Endothelial cell of umbilical vein (primary cell): ENCODE measurements around the gene CHCHD10. TPM values are rescaled to one million over a fixed set of nuclear protein-coding genes. Genes with fewer than 3 reads are reported as not detected.

ENCODE experiments used
- BruUV-seq: library from RNA; stranded (reverse); fragments of 400-500 nt; replicated peaks from 2 replicates; lab custom pipeline; 2021; lab: Mats Ljungman, UMichigan
- CTCF ChIA-PET: fragments of 300-600, 350-600 bp; sonication (Branson Sonifier 250); formaldehyde crosslinking; loops from one replicate; lab custom pipeline; 2021; ENCODE audit warnings: antibody characterized with exemption, inconsistent platforms; lab: Charles Lee
- POLR2A ChIA-PET: fragments of 300-600, 350-600 bp; sonication (Branson Sonifier 250); formaldehyde crosslinking; loops from one replicate; lab custom pipeline; 2021; ENCODE audit warnings: antibody characterized with exemption, inconsistent platforms; lab: Charles Lee
- DNase-seq: peaks from one replicate; pipeline ENCODE4 v3.0.0-alpha.2; 2011; ENCODE audit warnings: low read depth, low spot score
- FAIRE-seq: peaks from 2 replicates; lab custom pipeline; 2011; peaks lifted over from hg19 to GRCh38; lab: Jason Lieb, UNC
- H2AFZ ChIP-seq: 2 replicates; pipeline ENCODE4 v1.6.0; 2012; ENCODE audit warnings: low read depth, low read length, control low read depth, inconsistent platforms
- H3K27ac ChIP-seq: 2 replicates; pipeline ENCODE4 v1.5.1; 2011; ENCODE audit warnings: low read depth, mild to moderate bottlenecking, control low read depth, low read length, moderate library complexity; ENCODE audit not compliant: insufficient read depth
- H3K27me3 ChIP-seq, 2 experiments: 2 replicates each; pipeline versions ENCODE4 v1.6.0 to v1.6.1; 2011; ENCODE audit warnings: low read length in 2 of 2, mixed read lengths in 1 of 2; ENCODE audit not compliant: control insufficient read depth in 2 of 2, insufficient read depth in 2 of 2
- H3K36me3 ChIP-seq, 2 experiments: 2 replicates in 1 of 2; 3 replicates in 1 of 2; pipeline ENCODE4 v1.5.1; 2011; ENCODE audit warnings: low read length in 2 of 2, mild to moderate bottlenecking in 1 of 2, moderate library complexity in 1 of 2; ENCODE audit not compliant: control insufficient read depth in 2 of 2, insufficient read depth in 2 of 2; ENCODE audit errors: extremely low read depth in 1 of 2
- H3K4me1 ChIP-seq: 3 replicates; pipeline ENCODE4 v1.5.1; 2011; ENCODE audit warnings: mild to moderate bottlenecking, low read length; ENCODE audit not compliant: control insufficient read depth, insufficient read depth; ENCODE audit errors: extremely low read depth
- H3K4me2 ChIP-seq: 2 replicates; pipeline ENCODE4 v1.6.1; 2011; ENCODE audit warnings: low read length, control low read depth, mixed read lengths; ENCODE audit not compliant: insufficient read depth
- H3K4me3 ChIP-seq, 3 experiments: fragments of 200-600 bp in 1 of 3; sonication (generic), shearing (Covaris generic) in 1 of 3; replicated peaks in 1 of 3; 2 replicates each; pipeline ENCODE4 v1.5.1; 2011 to 2016; ENCODE audit warnings: control low read depth in 3 of 3, low read length in 3 of 3, mild to moderate bottlenecking in 2 of 3, inconsistent platforms in 1 of 3, low read depth in 1 of 3, moderate library complexity in 1 of 3; ENCODE audit not compliant: insufficient read depth in 1 of 3
- H3K79me2 ChIP-seq: 2 replicates; pipeline ENCODE4 v1.6.0; 2012; ENCODE audit warnings: low read length, inconsistent platforms; ENCODE audit not compliant: control insufficient read depth, insufficient read depth
- H3K9ac ChIP-seq: replicated peaks from 2 replicates; pipeline ENCODE3; 2011; ENCODE audit warnings: low read length, control low read depth; ENCODE audit not compliant: insufficient read depth; ENCODE audit errors: extremely low read depth
- H3K9me1 ChIP-seq: replicated peaks from 3 replicates; pipeline ENCODE4 v1.6.0; 2011; ENCODE audit warnings: mild to moderate bottlenecking, low read length; ENCODE audit not compliant: control insufficient read depth, insufficient read depth; ENCODE audit errors: extremely low read depth
- H3K9me3 ChIP-seq: replicated peaks from 2 replicates; pipeline ENCODE4 v1.5.1; 2012; ENCODE audit warnings: low read length, inconsistent platforms; ENCODE audit not compliant: control insufficient read depth, insufficient read depth
- H4K20me1 ChIP-seq: replicated peaks from 2 replicates; pipeline ENCODE3; 2011; ENCODE audit warnings: mild to moderate bottlenecking, low read length; ENCODE audit not compliant: control insufficient read depth, insufficient read depth; ENCODE audit errors: extremely low read depth
- CTCF ChIP-seq, 2 donors: IDR thresholded peaks; 1 replicate in 1 of 2; 2 replicates in 1 of 2; pipeline ENCODE4 v1.5.1; 2011; ENCODE audit warnings: low read length in 2 of 2, mild to moderate bottlenecking in 2 of 2, moderate library complexity in 2 of 2, control low read depth in 1 of 2, inconsistent platforms in 1 of 2, low read depth in 1 of 2; ENCODE audit not compliant: insufficient read depth in 1 of 2; ENCODE audit errors: extremely low read depth in 1 of 2
- EZH2 ChIP-seq: IDR thresholded peaks from 2 replicates; pipeline ENCODE4 v1.6.1; 2012; ENCODE audit warnings: borderline replicate concordance, low read depth, mild to moderate bottlenecking, moderate library complexity, low read length, inconsistent platforms; ENCODE audit not compliant: severe bottlenecking
- FOS ChIP-seq: IDR thresholded peaks from 2 replicates; pipeline ENCODE4 v1.6.1; 2011; ENCODE audit warnings: mild to moderate bottlenecking, low read length, moderate library complexity, borderline replicate concordance; ENCODE audit not compliant: insufficient read depth
- GATA2 ChIP-seq: IDR thresholded peaks from 2 replicates; pipeline ENCODE4 v1.7.0; 2011; ENCODE audit warnings: low read depth, mild to moderate bottlenecking, moderate library complexity, mixed read lengths, low read length; ENCODE audit not compliant: insufficient read length, insufficient read depth
- JUN ChIP-seq: IDR thresholded peaks from 2 replicates; pipeline ENCODE4 v1.6.1; 2011; ENCODE audit warnings: borderline replicate concordance, low read depth; ENCODE audit not compliant: insufficient read length, insufficient read depth
- MYC ChIP-seq: IDR thresholded peaks from one replicate; pipeline ENCODE4 v1.6.1; 2011; ENCODE audit warnings: mild to moderate bottlenecking, low read depth, low read length
- POLR2A ChIP-seq: IDR thresholded peaks from 2 replicates; pipeline ENCODE4 v1.6.1; 2012; ENCODE audit warnings: low read depth, mild to moderate bottlenecking, control low read depth, low read length
- POLR2AphosphoS5 ChIP-seq: IDR thresholded peaks from 2 replicates; pipeline ENCODE4 v1.6.1; 2012; ENCODE audit warnings: low read depth, mild to moderate bottlenecking, control low read depth, low read length, moderate library complexity; ENCODE audit not compliant: insufficient read depth
- dilution Hi-C: fragments of 300-500 bp; cut with MboI; formaldehyde crosslinking; loops from one replicate; pipeline ENCODE4 v1.15.0; 2019; ENCODE audit warnings: low sequenced_read_pairs; ENCODE audit not compliant: extremely low pct_ligation_motif_present
- intact Hi-C: fragments of 100-400 bp; cut with micrococcal nuclease; formaldehyde crosslinking; loops from one replicate; pipeline ENCODE4 v1.10.0; 2022
- polyA plus RNA-seq, 4 experiments: library from polyadenylated mRNA; depleted of rRNA in 3 of 4; stranded (reverse) in 3 of 4; unstranded in 1 of 4; fragments of >200 nt; gene quantifications; 2 replicates each; pipeline versions ENCODE4 v1.2.1 to v1.2.3, GENCODE V29; 2011 to 2012; ENCODE audit warnings: missing spikeins in 1 of 4
- total RNA-seq: library from RNA; stranded (reverse); gene quantifications from 2 replicates; pipeline ENCODE4 v1.2.3, GENCODE V29; 2021
- TF ChIP-seq, protein P1 (sequence below): IDR thresholded peaks from 2 replicates; pipeline ENCODE4 v1.6.1; 2011; ENCODE audit not compliant: insufficient read depth, insufficient read length

CHCHD10 gene
- total and polyA plus RNA-seq, 2 donors (not counting 3 experiments of a cell fraction or from before 2014, with no cell fraction given), result 28.1 to 75.6 TPM

- DNase-seq, result peak; percentile 73
These were observed 12.7 kb downstream of the CHCHD10 start for GRCh38 chr22:23754980-23755636.

More at GRCh38 chr22:23754980-23755636, 12.7 kb downstream of the CHCHD10 start:
- Histone ChIP-seq H3K79me2 (no peaks in the 10 kb centered on the region), H3K36me3 (no peaks in the 10 kb centered on the region), H3K27me3 (no peaks in the 10 kb centered on the region), H3K4me3 (no peak overlapping the region), H4K20me1 (no peaks in the 10 kb centered on the region), H3K4me1 (peaks cover 5% of the 10 kb centered on the region), H3K4me2 (no peak overlapping the region), H3K9ac (no peak overlapping the region), H2AFZ (no peak overlapping the region), H3K27ac (no peak overlapping the region), H3K9me3 (no peaks in the 10 kb centered on the region), H3K9me1 (no peaks in the 10 kb centered on the region)
- TF ChIP-seq POLR2AphosphoS5 (no peak), MYC (no peak), GATA2 (no peak), FOS (no peak), JUN (no peak), CTCF (IDR thresholded peaks at IDR 0.05; ENCODE audit: extremely low read depth in 1 of 2, insufficient read depth in 1 of 2, low read depth in 1 of 2, low read length in 2 of 2) (no peak), EZH2 (no peak), POLR2A (no peak)
- TF ChIP-seq, protein P1, sequence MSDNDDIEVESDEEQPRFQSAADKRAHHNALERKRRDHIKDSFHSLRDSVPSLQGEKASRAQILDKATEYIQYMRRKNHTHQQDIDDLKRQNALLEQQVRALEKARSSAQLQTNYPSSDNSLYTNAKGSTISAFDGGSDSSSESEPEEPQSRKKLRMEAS, result no peak
- FAIRE-seq, result peak; percentile 49
- dilution Hi-C loops, result no loop called here
- CTCF ChIA-PET, result interaction anchor here (0.8 to 1.6 kb wide), 4 partner anchors 10 to 94 kb away, joined by 4 to 8 read pairs (median 6); partner anchors contain the start of gene CHCHD10
- no TSS peak for BruUV-seq
- intact Hi-C loops, result no loop called here
- POLR2A ChIA-PET, result interaction anchor here (0.6 kb wide), 1 partner anchor 22 kb away, joined by 6 read pairs; no protein-coding TSS in a partner anchor
